Measurements from ENCODE around the gene SREBF1.
A peak's percentile ranks its signal among the peaks of the same experiment; 100 is the strongest.

Gene SREBF1

DNA sequence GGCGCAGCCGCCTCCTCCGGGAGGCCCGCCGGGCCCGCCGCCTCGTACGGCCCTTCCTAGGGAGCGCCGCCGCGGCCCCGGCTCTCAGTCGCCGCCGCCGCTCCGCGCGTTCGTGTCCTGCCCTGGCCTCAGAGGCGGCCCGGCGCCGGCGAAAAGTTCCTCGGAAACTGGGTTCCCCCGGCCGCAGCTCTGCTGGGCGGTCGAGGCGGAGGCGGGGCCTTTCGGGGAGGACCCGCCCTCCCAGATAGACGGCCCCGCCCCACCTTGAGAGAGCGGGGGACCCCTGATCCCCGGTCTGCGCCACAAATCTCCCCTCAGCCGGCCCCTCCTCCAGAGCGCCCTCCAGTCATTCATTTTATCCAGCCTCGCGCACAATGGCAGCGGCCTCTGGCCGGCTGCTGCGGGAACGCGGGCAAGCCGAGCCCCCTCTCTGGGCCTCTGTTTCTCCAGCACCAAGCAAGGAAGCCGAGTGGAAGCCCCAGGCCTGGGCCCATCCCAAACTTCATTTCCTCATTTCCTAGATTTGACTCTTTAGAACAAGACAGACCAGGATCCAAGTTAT, at the start of gene SREBF1:
SREBF1 (minus strand) TSS at position 169 of the 562 bp plus-strand sequence. CDS start 169 bp downstream, outside the sequence.
- peak; percentile 33 to 55 for DNase-seq

GRCh38 chr17:17886226-17886625, 49.4 kb upstream of the SREBF1 start:
- no peak for DNase-seq

DNA sequence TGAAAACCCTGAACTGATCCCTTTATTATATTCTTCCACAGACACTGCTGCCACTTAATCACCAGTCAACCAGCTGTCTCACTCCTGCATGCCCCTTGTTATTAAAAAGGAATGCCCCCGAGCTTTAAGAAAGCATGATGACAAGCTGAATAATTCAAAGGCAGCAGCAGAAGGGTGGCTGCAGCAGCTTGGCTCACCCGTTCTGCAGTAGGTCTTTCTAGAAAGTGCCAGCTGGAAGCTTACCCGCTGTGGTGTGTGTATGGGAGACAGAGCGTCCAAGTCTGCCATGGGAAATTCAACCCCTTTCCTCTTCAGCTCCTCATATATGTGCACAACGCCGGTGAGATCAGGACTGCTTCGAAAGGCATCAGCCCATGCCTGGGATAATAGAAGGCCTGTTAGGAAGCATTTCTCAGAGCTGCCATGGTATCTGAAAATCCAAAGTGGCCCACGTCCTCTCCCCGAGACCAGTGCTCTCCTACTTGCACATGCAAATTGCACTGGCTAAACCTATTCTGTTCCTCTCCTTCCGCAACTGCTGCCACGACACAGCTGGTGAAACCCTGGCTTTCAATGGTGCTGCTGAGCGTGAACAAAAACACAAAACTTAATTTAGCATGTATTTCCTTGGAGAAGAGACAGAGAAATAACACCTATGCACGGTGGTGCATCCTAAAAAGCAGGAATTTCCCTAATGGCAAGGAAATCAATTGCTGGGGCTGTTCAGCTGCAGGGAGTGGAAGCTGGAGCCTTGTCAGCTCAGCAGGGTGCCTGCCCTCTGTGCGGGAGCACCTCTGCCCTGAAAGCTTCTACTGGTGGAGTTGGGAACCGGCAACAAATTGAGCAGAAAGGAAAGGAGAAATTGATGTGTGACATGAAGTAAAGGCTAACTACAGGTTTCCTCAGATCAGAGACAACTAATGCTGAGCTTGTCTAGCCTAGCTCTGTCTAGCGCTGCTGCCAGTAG, 47.9 kb upstream of the SREBF1 start:
- no peak for DNase-seq

- DNase-seq, result no peak
These were observed 47.0 kb upstream of the SREBF1 start for GRCh38 chr17:17883801-17884200.

- no peak for DNase-seq
These were observed 45.3 kb upstream of the SREBF1 start for GRCh38 chr17:17882082-17882581.

DNA sequence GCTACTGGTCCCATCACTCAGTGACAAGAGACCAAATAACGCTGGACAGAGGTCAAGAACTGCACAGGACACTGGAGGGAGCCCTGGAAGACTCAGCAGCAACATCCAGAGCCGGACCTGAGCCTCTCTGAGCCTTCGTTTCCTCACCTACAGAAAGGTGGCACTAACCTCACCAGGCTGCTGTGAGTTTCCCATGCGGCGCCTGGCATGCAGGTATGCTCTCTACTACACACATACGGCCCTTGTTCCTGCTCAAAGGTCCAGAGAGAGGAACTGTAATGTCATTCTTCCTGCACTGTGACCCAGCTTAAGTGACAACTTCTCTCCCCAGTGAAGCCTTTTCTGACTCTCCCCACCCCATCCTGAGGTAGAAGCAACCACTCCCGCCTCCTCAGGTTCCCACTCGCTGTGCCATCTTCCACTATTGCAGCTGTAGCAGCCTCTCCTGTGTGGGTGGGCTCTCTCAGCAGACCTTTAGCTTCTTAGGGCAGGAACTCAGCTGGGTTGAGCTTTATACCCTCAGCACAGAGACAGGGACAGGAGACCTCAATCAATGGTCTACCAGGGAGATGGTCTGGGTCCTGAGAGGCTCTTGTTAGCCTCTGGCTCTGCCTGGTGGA, 43.9 kb upstream of the SREBF1 start:
- no peak for DNase-seq

DNA sequence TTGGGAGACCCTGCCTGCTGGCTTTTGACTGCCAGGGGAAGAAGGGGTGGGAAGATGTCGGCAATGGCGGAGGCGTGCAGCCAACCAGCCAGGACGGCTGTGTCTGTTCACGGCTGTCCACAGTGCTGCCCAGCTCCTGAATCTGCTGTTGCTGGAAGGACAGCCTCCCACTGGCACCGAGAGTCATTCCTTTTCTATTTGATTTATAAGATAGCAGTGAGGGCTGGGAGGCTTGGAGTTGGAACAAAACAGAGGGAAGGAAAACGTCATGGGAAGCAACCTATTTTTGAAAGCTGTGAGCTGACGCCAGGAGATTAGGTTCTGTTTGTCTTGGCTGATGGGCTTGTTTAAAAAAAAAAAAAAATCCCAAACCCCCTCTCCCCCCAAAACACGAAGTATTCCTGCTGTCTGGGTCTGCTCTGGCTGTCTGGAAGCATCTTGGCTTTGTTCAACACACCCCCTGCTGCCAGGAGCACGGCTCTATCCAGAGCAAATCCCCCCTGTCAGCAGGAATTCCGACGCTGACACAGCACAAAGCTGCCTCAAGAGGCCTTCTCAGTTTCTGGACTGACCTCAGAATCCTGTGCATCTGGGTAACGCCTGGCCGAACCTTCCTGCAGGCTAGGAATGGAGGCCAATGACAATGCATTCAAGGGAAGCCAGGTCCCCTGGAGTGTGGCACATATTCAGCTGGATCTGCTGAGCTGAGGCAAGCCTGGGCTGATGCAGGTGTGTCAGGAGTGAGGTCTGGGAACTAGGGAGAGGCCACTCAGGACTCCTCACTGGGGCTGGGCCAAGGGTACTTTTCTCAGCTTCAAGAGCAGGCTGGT, 41.0 kb upstream of the SREBF1 start:
- DNase-seq, result peak in 1 of 2 donors; percentile 43

DNA sequence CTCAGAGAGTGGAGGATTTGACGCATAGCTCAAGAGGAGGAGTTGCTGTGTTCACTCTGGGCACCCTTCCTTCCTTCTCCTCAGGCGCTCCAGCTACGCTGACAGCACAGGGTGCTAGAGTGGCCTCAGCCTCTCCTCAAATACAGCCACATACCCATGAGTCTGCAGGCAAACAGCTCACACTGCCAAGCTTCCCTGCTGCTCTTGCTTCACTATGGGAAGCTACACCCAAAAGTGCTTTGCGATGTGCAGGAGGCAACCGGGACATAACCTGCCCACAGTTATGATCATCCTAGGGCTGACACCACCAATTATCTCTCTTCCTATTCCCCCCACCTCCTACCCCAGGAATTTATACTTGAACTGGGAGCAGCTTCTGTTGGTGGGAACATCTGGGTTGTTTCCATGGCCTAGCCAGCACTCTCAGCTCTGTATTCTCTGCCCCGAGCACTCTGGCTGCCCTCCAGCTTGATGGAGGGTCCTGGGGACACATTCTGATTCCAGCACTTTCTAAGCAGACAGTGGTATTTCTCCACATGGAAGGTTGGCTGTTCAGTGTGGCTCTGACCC, 40.3 kb upstream of the SREBF1 start:
- no peak for DNase-seq

- no peak for DNase-seq
These were observed 37.7 kb upstream of the SREBF1 start for GRCh38 chr17:17874478-17874877.

GRCh38 chr17:17873450-17873991, 36.7 kb upstream of the SREBF1 start:
- DNase-seq, result no peak

- DNase-seq, result no peak
These were observed 36.0 kb upstream of the SREBF1 start for GRCh38 chr17:17872547-17873345.

DNA sequence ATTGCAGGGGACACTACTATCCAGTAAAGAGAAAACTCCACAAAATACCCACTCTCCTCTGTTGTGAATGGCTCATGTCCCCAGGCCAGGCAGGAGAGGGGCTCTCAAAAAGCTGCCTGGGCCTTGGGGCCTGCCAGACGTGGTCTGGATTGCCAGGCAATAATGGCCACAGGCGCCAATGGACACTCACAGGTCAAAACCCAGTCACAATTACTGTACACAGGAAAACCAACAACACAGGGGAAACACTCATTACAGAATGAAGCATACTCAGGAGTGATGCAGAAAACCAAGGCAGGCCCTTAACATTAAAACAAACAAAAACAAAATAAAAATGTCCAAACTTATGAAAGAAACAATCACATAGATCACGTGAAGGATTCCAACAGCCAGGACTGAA, 35.1 kb upstream of the SREBF1 start:
- no peak for DNase-seq

- DNase-seq, result no peak
These were observed 33.5 kb upstream of the SREBF1 start for GRCh38 chr17:17870247-17870646.

DNA sequence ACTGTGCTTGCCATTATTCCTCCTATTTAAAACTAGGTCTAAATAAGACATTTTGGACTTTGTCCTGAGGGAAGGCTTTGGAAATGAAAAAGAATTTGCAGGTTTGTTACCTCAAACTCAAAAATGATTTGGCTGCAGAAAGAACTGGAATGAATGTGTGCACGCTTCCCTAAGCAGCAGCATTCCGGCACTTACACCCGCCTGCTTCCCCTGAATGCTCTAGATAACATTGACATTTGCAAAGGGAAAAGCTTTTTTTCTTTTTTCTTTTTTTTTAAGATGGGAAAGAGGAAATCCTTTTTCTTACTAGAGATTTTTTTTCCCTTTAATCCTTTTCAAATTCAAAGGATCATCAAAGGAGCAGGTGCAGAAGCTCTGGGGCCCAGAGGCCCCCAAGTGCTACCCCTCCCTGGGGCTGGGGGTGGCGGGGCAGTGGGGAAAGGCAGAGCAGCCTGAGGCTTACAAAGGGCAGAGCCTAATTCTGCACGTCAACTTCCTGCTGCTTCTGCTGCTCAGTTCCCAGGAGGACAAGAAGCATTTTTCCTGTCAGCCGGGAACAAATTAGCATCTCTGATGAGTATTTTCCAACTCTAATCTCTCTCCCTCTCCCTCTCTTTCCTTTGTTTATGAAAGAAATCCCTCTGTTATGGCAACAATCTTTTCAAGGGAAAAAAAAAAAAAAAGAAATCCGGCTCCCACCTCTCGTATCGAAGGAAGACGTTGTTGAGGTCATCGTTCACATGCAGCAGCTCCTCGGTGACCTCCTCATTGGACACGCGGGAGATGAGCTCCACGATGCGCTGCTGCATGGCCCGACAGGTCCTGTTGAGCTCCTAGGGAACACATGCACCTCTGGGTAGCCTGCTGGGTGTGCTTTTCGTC, 32.1 kb upstream of the SREBF1 start:
- no peak for DNase-seq

GRCh38 chr17:17866897-17867296, 30.1 kb upstream of the SREBF1 start:
- no peak for DNase-seq

GRCh38 chr17:17866425-17866824, 29.6 kb upstream of the SREBF1 start:
- no peak for DNase-seq

GRCh38 chr17:17865035-17865434, 28.2 kb upstream of the SREBF1 start:
- DNase-seq, result no peak

GRCh38 chr17:17860766-17861107, 24.0 kb upstream of the SREBF1 start:
- no peak for DNase-seq

GRCh38 chr17:17859909-17860765, 23.4 kb upstream of the SREBF1 start:
- peak; percentile 39 to 70 for DNase-seq

Data from hippocampal formation (tissue), 2 donors.